C4-2B (cell line): ENCODE results near the gene BAMBI.

Source experiments
- H3K27ac ChIP-seq: fragments of 450-650 bp; 2 replicates; pipeline ENCODE4 v1.5.1; 2017
- ZFX ChIP-seq: fragments of 450-650 bp; IDR thresholded peaks from 2 replicates; pipeline ENCODE4 v1.6.1; 2017
- TF ChIP-seq, protein P1 (sequence below): fragments of 450-650 bp; conservative IDR thresholded peaks from 2 replicates; pipeline ENCODE4 v1.5.1; 2017; ENCODE audit warnings: mild to moderate bottlenecking

BAMBI gene

DNA sequence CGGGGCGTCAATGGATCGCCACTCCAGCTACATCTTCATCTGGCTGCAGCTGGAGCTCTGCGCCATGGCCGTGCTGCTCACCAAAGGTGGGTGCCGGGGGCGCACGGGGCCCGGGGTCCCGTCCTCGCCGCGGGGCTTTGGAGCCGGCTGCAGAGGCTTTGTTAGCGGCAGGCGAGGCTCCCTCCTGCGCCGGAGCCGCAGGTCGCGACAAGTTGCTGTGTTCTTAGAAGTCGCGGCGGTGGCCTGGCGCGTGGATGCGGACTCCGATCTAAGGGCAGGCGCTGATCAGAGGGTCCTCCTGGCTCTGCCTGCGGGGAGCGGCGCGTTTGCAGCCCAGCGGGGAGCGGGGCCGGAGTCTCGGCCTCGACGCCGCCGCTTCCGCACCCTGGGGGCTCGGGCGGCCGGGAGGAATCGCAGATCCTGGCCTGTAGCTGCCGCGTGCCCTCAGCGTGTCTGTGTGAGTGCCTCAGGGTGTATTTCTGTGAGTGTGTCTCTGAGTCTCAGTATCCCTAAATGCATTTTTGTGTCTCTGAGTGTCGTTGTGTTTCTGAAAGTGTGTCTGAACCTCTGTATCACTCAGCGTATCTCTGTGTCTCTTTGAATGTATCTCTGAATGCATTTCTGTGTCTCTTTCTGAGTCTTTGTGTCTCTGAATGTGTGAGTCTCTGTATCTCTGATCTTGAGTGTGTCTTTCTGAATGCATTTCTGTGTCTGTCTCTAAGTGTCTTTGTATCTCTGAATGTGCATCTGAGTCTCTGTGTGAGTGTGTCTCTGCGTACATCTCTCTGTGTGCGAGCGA is 766 bp downstream of the BAMBI start:
- peak overlapping the region; percentile 96 for H3K27ac ChIP-seq
- TF ChIP-seq, protein P1, sequence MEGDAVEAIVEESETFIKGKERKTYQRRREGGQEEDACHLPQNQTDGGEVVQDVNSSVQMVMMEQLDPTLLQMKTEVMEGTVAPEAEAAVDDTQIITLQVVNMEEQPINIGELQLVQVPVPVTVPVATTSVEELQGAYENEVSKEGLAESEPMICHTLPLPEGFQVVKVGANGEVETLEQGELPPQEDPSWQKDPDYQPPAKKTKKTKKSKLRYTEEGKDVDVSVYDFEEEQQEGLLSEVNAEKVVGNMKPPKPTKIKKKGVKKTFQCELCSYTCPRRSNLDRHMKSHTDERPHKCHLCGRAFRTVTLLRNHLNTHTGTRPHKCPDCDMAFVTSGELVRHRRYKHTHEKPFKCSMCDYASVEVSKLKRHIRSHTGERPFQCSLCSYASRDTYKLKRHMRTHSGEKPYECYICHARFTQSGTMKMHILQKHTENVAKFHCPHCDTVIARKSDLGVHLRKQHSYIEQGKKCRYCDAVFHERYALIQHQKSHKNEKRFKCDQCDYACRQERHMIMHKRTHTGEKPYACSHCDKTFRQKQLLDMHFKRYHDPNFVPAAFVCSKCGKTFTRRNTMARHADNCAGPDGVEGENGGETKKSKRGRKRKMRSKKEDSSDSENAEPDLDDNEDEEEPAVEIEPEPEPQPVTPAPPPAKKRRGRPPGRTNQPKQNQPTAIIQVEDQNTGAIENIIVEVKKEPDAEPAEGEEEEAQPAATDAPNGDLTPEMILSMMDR: no peak
- peak; percentile 59 for TF ChIP-seq ZFX

GRCh38 chr10:28678687-28679457 is 1.6 kb downstream of the BAMBI start:
- H3K27ac ChIP-seq: peak overlapping the region; percentile 96
- no peak for TF ChIP-seq ZFX

GRCh38 chr10:28679581-28680357 is 2.4 kb downstream of the BAMBI start:
- TF ChIP-seq, protein P1: peak; percentile 69
- TF ChIP-seq ZFX: no peak
- peak overlapping the region; percentile 78; the same call in 1 of the 2 replicates for H3K27ac ChIP-seq

DNA sequence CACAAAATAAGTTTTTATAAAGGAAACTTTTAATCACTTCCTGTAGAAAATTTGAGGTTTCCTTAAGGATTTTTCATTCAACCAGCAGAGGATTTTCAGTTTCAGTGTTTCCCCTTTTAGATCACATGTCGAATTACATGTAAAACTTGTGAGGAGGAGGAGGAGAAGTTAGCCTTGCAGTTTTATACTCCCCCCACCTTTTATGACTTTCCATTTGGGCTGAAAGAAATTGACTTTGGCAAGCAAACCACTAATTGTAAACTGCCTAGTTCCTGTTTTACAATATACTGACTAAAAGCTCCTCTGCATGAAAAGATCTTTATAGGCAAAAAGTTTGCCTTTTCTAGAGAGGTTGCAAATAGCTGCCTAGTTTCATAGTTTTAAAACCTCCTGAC is 3.0 kb downstream of the BAMBI start:
- H3K27ac ChIP-seq: peak overlapping the region; percentile 78; the same call in 1 of the 2 replicates
- TF ChIP-seq ZFX: no peak
- TF ChIP-seq, protein P1: peak; percentile 46

DNA sequence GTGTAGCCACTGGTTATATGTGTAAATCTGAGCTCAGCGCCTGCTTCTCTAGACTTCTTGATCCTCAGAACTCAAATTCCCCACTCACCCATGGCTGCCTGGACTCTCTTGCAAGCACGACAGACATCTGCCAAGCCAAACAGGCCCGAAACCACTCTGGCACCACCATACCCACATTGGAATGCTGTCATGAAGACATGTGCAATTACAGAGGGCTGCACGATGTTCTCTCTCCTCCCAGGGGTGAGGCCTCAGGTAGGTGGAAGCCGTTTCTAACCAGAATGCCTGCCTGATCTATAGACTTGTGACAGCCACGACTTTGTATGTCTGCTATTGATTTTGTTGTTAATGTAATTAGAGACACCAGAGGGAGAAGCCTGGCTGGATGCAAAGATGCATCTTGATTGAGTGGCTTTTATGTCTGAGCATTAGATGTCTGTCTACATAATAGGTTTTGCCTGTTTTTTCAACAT is 4.0 kb downstream of the BAMBI start:
- peak overlapping the region; percentile 68 for H3K27ac ChIP-seq
- no peak for TF ChIP-seq ZFX
- TF ChIP-seq, protein P1: no peak

GRCh38 chr10:28681928-28682750 is 4.8 kb downstream of the BAMBI start:
- TF ChIP-seq, protein P1: no peak
- TF ChIP-seq ZFX: no peak
- peak overlapping the region; percentile 33 for H3K27ac ChIP-seq
